ENCODE results near the gene GDPGP1. TPM values are rescaled to one million over a fixed set of nuclear protein-coding genes. Genes with fewer than 3 reads are reported as not detected.

GDPGP1 gene
- total and polyA plus RNA-seq, 2 experiments from 2014 or later = 0.61 to 3.8 TPM

DNA sequence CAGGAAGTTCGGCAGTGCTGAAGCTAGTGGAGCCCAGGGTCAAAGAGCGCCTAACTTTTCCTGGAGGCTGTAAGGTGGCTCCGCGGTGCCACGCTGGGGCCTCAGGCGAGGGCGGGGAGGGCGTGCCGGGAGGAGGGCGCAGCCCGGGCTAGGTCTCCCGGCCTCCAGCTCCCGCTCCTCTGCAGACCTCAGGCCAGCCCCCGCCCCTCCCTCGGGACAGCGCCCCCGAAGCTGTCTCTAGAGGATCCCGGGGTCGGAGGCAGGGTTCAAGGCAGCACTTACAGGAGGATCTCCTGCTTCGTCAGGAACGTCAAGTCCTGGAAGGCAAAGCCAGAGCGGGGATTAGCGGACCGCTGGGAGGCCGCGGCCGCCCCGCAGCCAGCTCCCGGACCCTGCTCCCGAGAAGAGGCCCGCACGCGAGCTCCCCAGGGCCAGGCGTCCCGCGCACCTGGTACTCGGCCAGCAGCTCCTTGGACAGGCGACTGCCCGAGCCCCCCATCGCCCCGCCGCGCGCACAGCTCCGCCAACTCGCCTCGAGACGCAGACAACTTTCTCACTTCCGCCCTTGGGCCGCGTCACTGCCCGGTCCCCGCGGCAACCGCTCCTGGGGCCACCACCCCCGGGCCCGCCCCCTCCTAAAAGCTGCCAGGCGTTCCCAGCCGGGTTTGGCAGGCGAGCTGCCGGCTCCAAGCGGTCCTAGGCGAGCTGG is 468 bp upstream of the GDPGP1 start, which contains the start of gene CIB1 (continued):
- TF ChIP-seq, protein P1, sequence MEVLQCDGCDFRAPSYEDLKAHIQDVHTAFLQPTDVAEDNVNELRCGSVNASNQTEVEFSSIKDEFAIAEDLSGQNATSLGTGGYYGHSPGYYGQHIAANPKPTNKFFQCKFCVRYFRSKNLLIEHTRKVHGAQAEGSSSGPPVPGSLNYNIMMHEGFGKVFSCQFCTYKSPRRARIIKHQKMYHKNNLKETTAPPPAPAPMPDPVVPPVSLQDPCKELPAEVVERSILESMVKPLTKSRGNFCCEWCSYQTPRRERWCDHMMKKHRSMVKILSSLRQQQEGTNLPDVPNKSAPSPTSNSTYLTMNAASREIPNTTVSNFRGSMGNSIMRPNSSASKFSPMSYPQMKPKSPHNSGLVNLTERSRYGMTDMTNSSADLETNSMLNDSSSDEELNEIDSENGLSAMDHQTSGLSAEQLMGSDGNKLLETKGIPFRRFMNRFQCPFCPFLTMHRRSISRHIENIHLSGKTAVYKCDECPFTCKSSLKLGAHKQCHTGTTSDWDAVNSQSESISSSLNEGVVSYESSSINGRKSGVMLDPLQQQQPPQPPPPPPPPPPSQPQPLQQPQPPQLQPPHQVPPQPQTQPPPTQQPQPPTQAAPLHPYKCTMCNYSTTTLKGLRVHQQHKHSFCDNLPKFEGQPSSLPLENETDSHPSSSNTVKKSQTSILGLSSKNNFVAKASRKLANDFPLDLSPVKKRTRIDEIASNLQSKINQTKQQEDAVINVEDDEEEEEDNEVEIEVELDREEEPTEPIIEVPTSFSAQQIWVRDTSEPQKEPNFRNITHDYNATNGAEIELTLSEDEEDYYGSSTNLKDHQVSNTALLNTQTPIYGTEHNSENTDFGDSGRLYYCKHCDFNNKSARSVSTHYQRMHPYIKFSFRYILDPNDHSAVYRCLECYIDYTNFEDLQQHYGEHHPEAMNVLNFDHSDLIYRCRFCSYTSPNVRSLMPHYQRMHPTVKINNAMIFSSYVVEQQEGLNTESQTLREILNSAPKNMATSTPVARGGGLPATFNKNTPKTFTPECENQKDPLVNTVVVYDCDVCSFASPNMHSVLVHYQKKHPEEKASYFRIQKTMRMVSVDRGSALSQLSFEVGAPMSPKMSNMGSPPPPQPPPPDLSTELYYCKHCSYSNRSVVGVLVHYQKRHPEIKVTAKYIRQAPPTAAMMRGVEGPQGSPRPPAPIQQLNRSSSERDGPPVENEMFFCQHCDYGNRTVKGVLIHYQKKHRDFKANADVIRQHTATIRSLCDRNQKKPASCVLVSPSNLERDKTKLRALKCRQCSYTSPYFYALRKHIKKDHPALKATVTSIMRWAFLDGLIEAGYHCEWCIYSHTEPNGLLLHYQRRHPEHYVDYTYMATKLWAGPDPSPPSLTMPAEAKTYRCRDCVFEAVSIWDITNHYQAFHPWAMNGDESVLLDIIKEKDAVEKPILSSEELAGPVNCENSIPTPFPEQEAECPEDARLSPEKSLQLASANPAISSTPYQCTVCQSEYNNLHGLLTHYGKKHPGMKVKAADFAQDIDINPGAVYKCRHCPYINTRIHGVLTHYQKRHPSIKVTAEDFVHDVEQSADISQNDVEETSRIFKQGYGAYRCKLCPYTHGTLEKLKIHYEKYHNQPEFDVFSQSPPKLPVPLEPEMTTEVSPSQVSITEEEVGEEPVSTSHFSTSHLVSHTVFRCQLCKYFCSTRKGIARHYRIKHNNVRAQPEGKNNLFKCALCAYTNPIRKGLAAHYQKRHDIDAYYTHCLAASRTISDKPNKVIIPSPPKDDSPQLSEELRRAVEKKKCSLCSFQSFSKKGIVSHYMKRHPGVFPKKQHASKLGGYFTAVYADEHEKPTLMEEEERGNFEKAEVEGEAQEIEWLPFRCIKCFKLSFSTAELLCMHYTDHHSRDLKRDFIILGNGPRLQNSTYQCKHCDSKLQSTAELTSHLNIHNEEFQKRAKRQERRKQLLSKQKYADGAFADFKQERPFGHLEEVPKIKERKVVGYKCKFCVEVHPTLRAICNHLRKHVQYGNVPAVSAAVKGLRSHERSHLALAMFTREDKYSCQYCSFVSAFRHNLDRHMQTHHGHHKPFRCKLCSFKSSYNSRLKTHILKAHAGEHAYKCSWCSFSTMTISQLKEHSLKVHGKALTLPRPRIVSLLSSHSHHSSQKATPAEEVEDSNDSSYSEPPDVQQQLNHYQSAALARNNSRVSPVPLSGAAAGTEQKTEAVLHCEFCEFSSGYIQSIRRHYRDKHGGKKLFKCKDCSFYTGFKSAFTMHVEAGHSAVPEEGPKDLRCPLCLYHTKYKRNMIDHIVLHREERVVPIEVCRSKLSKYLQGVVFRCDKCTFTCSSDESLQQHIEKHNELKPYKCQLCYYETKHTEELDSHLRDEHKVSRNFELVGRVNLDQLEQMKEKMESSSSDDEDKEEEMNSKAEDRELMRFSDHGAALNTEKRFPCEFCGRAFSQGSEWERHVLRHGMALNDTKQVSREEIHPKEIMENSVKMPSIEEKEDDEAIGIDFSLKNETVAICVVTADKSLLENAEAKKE (CRISPR knock-in tag; IDR thresholded peaks at IDR 0.05) = no peak

DNA sequence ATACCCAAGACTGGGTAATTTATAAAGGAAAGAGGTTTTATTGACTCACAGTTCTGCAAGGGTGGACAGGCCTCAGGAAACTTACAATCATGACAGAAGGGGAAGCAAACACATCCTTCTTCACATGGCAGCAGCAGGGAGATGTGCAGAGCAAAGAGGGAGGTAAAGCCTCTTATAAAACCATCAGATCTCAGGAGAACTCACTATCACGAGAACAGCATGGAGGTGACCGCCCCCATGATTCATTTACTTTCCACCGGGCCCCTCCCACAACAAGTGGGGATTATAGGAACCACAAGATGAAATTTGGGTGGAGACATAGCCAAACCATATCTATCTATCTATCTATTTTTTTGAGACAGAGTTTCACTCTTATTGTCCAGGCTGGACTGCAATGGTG is 5.4 kb downstream of the GDPGP1 start:
- DNase-seq (ENCODE audit: low spot score) = no peak
- Mint-ChIP-seq H3K4me1 (no peaks in the 10 kb centered on the region), H3K27ac (no peak overlapping the region), H3K27me3 (ENCODE audit: insufficient read depth, low read depth, poor library complexity) (peaks cover 9% of the 10 kb centered on the region), H3K9me3 (no peaks in the 10 kb centered on the region), H3K4me3 (no peak overlapping the region), H3K36me3 (ENCODE audit: low read depth) (peaks cover 3% of the 10 kb centered on the region; the same call in 1 of the 3 replicates)
- Histone ChIP-seq H4K20me1 (replicated peaks; ENCODE audit: insufficient read depth) (no peaks in the 10 kb centered on the region), H3K9me2 (ENCODE audit: insufficient read depth) (no peaks in the 10 kb centered on the region), H3K4me2 (no peak overlapping the region), H3F3A (replicated peaks; ENCODE audit: low read depth) (peaks cover 3% of the 10 kb centered on the region; the same call in 1 of the 2 replicates), H3K4me1 (ENCODE audit: insufficient read depth) (peaks cover 4% of the 10 kb centered on the region; the same call in 1 of the 2 replicates), H3K36me3 (ENCODE audit: insufficient read depth) (no peaks in the 10 kb centered on the region), H3K4me3 (no peak overlapping the region), H3K79me2 (replicated peaks; ENCODE audit: insufficient read depth) (no peaks in the 10 kb centered on the region), H3K27me3 (ENCODE audit: insufficient read depth) (no peaks in the 10 kb centered on the region), H3K27ac (ENCODE audit: low read depth) (no peak overlapping the region), H2AFZ (no peak overlapping the region)
- no peak for ATAC-seq
- TF ChIP-seq ZNF331 (CRISPR knock-in tag; IDR thresholded peaks at IDR 0.05; ENCODE audit: low read depth) = no peak
- no peak for TF ChIP-seq JUNB (IDR thresholded peaks at IDR 0.05; ENCODE audit: unreplicated experiment)
- TF ChIP-seq NANOG (IDR thresholded peaks at IDR 0.05; ENCODE audit: borderline replicate concordance) = no peak
- TF ChIP-seq, protein P2, sequence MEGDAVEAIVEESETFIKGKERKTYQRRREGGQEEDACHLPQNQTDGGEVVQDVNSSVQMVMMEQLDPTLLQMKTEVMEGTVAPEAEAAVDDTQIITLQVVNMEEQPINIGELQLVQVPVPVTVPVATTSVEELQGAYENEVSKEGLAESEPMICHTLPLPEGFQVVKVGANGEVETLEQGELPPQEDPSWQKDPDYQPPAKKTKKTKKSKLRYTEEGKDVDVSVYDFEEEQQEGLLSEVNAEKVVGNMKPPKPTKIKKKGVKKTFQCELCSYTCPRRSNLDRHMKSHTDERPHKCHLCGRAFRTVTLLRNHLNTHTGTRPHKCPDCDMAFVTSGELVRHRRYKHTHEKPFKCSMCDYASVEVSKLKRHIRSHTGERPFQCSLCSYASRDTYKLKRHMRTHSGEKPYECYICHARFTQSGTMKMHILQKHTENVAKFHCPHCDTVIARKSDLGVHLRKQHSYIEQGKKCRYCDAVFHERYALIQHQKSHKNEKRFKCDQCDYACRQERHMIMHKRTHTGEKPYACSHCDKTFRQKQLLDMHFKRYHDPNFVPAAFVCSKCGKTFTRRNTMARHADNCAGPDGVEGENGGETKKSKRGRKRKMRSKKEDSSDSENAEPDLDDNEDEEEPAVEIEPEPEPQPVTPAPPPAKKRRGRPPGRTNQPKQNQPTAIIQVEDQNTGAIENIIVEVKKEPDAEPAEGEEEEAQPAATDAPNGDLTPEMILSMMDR (conservative IDR thresholded peaks at IDR 0.05; ENCODE audit: low read depth in 2 of 2) = no peak
- TF ChIP-seq, protein P1 (CRISPR knock-in tag; IDR thresholded peaks at IDR 0.05) = no peak
